SH-SY5Y (cell line): ENCODE results near the gene CD34.

Experiments
- GATA2 ChIP-seq: IDR thresholded peaks from 2 replicates; pipeline ENCODE4 v1.6.1; 2011; ENCODE audit warnings: mild to moderate bottlenecking, low read depth, low read length
- GATA3 ChIP-seq: IDR thresholded peaks from 2 replicates; pipeline ENCODE4 v1.6.1; 2011; ENCODE audit warnings: low read depth, mild to moderate bottlenecking, low read length, moderate library complexity

DNA sequence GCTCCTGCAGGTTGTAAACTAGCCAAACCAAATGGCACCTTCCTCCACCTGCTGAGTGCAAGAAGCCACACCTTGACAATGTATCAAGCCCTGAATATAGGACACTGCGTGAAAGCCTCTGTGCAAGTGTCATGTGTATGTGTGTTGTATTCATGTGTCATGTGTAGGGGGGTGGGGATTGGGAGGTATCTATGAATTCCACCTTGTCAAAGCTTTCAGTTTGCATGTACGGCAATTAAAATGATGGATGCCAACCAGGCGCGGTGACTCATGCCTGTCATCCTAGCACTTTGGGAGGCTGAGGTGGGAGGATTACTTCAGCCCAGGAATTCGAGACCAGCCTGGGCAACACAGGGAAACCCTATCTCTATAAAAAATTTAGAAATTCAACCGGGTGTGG, 19.8 kb downstream of the CD34 start:
- TF ChIP-seq GATA2, result no peak
- TF ChIP-seq GATA3, result no peak
